ENCODE data around the gene MRM2. TPM values are rescaled to one million over a fixed set of nuclear protein-coding genes. Genes with fewer than 3 reads are reported as not detected.

The MRM2 gene
- polyA plus RNA-seq, 3 donors, result 9.2 to 32.5 (median 26.7) TPM

GRCh38 chr7:2222516-2222915 lies 19.5 kb downstream of the MRM2 start:
- Histone ChIP-seq H3K36me3 (replicated peaks in 1 of 2; ENCODE audit: control insufficient read depth in 1 of 2, insufficient read depth in 2 of 2, low read length in 2 of 2) (peaks cover 83 to 100% of the 10 kb centered on the region in 2 donors), H4K20me1 (ENCODE audit: insufficient read depth, low read length) (peaks cover 10% of the 10 kb centered on the region), H3K4me2 (replicated peaks; ENCODE audit: extremely low read depth, low read length, poor library complexity, severe bottlenecking) (no peak overlapping the region), H2AFZ (ENCODE audit: insufficient read depth, low read depth, low read length, poor library complexity, severe bottlenecking) (no peak overlapping the region), H3K79me2 (ENCODE audit: insufficient read depth, low read length) (peaks cover 12% of the 10 kb centered on the region), H3K4me1 (ENCODE audit: control insufficient read depth in 1 of 2, insufficient read depth in 2 of 2, low read length in 2 of 2) (no peaks in the 10 kb centered on the region), H3K27ac (ENCODE audit: low read depth in 1 of 2, low read length in 2 of 2) (no peak overlapping the region), H3K27me3 (ENCODE audit: control insufficient read depth in 2 of 2, insufficient read depth in 2 of 2, low read length in 2 of 2) (no peaks in the 10 kb centered on the region), H3K9me3 (replicated peaks in 1 of 2; ENCODE audit: control insufficient read depth in 1 of 2, insufficient read depth in 1 of 2, low read length in 2 of 2) (no peaks in the 10 kb centered on the region), H3K4me3 (replicated peaks in 1 of 3; ENCODE audit: low read depth in 2 of 3, low read length in 3 of 3) (no peak overlapping the region), H3K9ac (ENCODE audit: insufficient read depth, low read length, poor library complexity, severe bottlenecking) (no peak overlapping the region)
- no peak for DNase-seq
- WGBS (ENCODE audit: insufficient coverage), result 98% methylated on average over 22 of the region's 22 CpGs
- intact Hi-C loops (cut with micrococcal nuclease), result no loop called here
- no peaks in the 10 kb centered on the region for H3K4me1 Mint-ChIP-seq
- H3K9me3 Mint-ChIP-seq, result no peaks in the 10 kb centered on the region
- peaks cover 86 to 98% of the 10 kb centered on the region in 2 donors for H3K36me3 Mint-ChIP-seq
- peaks cover 0 to 2% (median 0%) of the 10 kb centered on the region in 3 donors for H3K27me3 Mint-ChIP-seq (ENCODE audit: low read depth in 3 of 3)
- TF ChIP-seq CTCF (IDR thresholded peaks at IDR 0.05), result no peak
- H3K27ac Mint-ChIP-seq, result peak overlapping the region in 2 of 7 donors; percentile 15 to 26
- no peak overlapping the region for H3K4me3 Mint-ChIP-seq

- peaks cover 0 to 2% (median 0%) of the 10 kb centered on the region in 7 donors for H3K9me3 Mint-ChIP-seq
- peaks cover 86 to 100% of the 10 kb centered on the region in 2 donors for H3K36me3 ChIP-seq (replicated peaks in 1 of 2; ENCODE audit: control insufficient read depth in 1 of 2, insufficient read depth in 2 of 2, low read length in 2 of 2)
- 96% methylated on average over 17 of the region's 17 CpGs for WGBS (ENCODE audit: insufficient coverage)
Measured at GRCh38 chr7:2220954-2221353, 21.1 kb downstream of the MRM2 start.

More at GRCh38 chr7:2220954-2221353, 21.1 kb downstream of the MRM2 start:
- Histone ChIP-seq H3K4me2 (replicated peaks; ENCODE audit: extremely low read depth, low read length, poor library complexity, severe bottlenecking) (no peak overlapping the region), H3K27ac (ENCODE audit: low read depth in 1 of 2, low read length in 2 of 2) (no peak overlapping the region), H4K20me1 (ENCODE audit: insufficient read depth, low read length) (peaks cover 9% of the 10 kb centered on the region), H3K79me2 (ENCODE audit: insufficient read depth, low read length) (peaks cover 2% of the 10 kb centered on the region), H3K4me3 (replicated peaks in 1 of 3; ENCODE audit: low read depth in 2 of 3, low read length in 3 of 3) (no peak overlapping the region), H3K27me3 (ENCODE audit: control insufficient read depth in 2 of 2, insufficient read depth in 2 of 2, low read length in 2 of 2) (no peaks in the 10 kb centered on the region), H3K4me1 (ENCODE audit: control insufficient read depth in 1 of 2, insufficient read depth in 2 of 2, low read length in 2 of 2) (no peaks in the 10 kb centered on the region), H3K9ac (ENCODE audit: insufficient read depth, low read length, poor library complexity, severe bottlenecking) (no peak overlapping the region), H2AFZ (ENCODE audit: insufficient read depth, low read depth, low read length, poor library complexity, severe bottlenecking) (no peak overlapping the region), H3K9me3 (replicated peaks in 1 of 2; ENCODE audit: control insufficient read depth in 1 of 2, insufficient read depth in 1 of 2, low read length in 2 of 2) (no peaks in the 10 kb centered on the region)
- TF ChIP-seq CTCF (IDR thresholded peaks at IDR 0.05), result no peak
- Mint-ChIP-seq H3K27me3 (ENCODE audit: low read depth in 3 of 3) (peaks cover 0 to 3% (median 0%) of the 10 kb centered on the region in 3 donors), H3K4me1 (no peaks in the 10 kb centered on the region), H3K4me3 (no peak overlapping the region), H3K27ac (no peak overlapping the region), H3K36me3 (peaks cover 88 to 98% of the 10 kb centered on the region in 2 donors)
- intact Hi-C loops (cut with micrococcal nuclease), result no loop called here
- no peak for DNase-seq
